ENCODE data around the gene KANSL1. TPM values are rescaled to one million over a fixed set of nuclear protein-coding genes. Genes with fewer than 3 reads are reported as not detected.

KANSL1 gene
- total and polyA plus RNA-seq, 2 donors (not counting 1 experiment from before 2014, with no cell fraction given), result 36.8 to 233 TPM

DNA sequence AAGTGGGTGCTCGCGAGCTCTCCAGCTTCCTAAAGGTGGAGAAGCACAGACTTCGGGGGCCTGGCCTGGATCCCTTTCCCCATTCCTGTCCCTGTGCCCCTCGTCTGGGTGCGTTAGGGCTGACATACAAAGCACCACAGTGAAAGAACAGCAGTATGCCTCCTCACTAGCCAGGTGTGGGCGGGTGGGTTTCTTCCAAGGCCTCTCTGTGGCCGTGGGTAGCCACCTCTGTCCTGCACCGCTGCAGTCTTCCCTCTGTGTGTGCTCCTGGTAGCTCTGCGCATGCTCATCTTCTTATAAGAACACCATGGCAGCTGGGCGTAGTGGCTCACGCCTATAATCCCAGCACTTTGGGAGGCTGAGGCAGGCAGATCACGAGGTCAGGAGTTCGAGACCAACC, 196.1 kb downstream of the KANSL1 start:
- Histone ChIP-seq H3K4me1 (ENCODE audit: control insufficient read depth in 2 of 2, insufficient read depth in 2 of 2, low read length in 2 of 2) (no peaks in the 10 kb centered on the region), H3K79me2 (ENCODE audit: control insufficient read depth, insufficient read depth, low read length) (no peaks in the 10 kb centered on the region), H3K9ac (ENCODE audit: low read length) (no peak overlapping the region), H3K27ac (ENCODE audit: low read length in 2 of 2) (no peak overlapping the region), H3K4me3 (ENCODE audit: control extremely low read depth in 1 of 5, extremely low read depth in 1 of 5, insufficient read depth in 1 of 5, low read depth in 2 of 5, low read length in 4 of 5) (no peak overlapping the region), H3K36me3 (replicated peaks in 1 of 2; ENCODE audit: control extremely low read depth in 1 of 2, control insufficient read depth in 1 of 2, extremely low read depth in 1 of 2, insufficient read depth in 2 of 2, low read length in 1 of 2) (no peaks in the 10 kb centered on the region), H4K20me1 (ENCODE audit: control insufficient read depth, insufficient read depth, low read length, poor library complexity, severe bottlenecking) (no peaks in the 10 kb centered on the region), H3K27me3 (replicated peaks in 1 of 4; ENCODE audit: control extremely low read depth in 1 of 4, control insufficient read depth in 3 of 4, insufficient read depth in 4 of 4, low read length in 3 of 4) (no peaks in the 10 kb centered on the region), H3K4me2 (replicated peaks; ENCODE audit: low read depth, low read length, poor library complexity, severe bottlenecking) (no peak overlapping the region), H2AFZ (ENCODE audit: insufficient read depth, low read depth, low read length, poor library complexity, severe bottlenecking) (no peak overlapping the region), H3K9me3 (ENCODE audit: control extremely low read depth in 1 of 3, control insufficient read depth in 2 of 3, insufficient read depth in 1 of 3, low read length in 2 of 3) (no peaks in the 10 kb centered on the region)
- intact Hi-C loops (cut with micrococcal nuclease), result no loop called here
- ATAC-seq (ENCODE audit: low read depth) (no peak), DNase-seq (no peak)
- no peak for TF ChIP-seq EZH2 (IDR thresholded peaks at IDR 0.05; ENCODE audit: borderline replicate concordance, insufficient read depth, low read depth, low read length, poor library complexity, severe bottlenecking)
- TF ChIP-seq, protein P1, sequence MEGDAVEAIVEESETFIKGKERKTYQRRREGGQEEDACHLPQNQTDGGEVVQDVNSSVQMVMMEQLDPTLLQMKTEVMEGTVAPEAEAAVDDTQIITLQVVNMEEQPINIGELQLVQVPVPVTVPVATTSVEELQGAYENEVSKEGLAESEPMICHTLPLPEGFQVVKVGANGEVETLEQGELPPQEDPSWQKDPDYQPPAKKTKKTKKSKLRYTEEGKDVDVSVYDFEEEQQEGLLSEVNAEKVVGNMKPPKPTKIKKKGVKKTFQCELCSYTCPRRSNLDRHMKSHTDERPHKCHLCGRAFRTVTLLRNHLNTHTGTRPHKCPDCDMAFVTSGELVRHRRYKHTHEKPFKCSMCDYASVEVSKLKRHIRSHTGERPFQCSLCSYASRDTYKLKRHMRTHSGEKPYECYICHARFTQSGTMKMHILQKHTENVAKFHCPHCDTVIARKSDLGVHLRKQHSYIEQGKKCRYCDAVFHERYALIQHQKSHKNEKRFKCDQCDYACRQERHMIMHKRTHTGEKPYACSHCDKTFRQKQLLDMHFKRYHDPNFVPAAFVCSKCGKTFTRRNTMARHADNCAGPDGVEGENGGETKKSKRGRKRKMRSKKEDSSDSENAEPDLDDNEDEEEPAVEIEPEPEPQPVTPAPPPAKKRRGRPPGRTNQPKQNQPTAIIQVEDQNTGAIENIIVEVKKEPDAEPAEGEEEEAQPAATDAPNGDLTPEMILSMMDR (IDR thresholded peaks at IDR 0.05), result no peak
- ChIA-PET CTCF (no interaction called here), POLR2A (no interaction called here)
- Mint-ChIP-seq H3K27me3 (no peaks in the 10 kb centered on the region), H3K4me1 (no peaks in the 10 kb centered on the region), H3K27ac (no peak overlapping the region), H3K9me3 (ENCODE audit: insufficient read depth) (no peaks in the 10 kb centered on the region), H3K4me3 (no peak overlapping the region)
- WGBS (ENCODE audit: insufficient coverage), result 92% methylated on average over 13 of the region's 13 CpGs

DNA sequence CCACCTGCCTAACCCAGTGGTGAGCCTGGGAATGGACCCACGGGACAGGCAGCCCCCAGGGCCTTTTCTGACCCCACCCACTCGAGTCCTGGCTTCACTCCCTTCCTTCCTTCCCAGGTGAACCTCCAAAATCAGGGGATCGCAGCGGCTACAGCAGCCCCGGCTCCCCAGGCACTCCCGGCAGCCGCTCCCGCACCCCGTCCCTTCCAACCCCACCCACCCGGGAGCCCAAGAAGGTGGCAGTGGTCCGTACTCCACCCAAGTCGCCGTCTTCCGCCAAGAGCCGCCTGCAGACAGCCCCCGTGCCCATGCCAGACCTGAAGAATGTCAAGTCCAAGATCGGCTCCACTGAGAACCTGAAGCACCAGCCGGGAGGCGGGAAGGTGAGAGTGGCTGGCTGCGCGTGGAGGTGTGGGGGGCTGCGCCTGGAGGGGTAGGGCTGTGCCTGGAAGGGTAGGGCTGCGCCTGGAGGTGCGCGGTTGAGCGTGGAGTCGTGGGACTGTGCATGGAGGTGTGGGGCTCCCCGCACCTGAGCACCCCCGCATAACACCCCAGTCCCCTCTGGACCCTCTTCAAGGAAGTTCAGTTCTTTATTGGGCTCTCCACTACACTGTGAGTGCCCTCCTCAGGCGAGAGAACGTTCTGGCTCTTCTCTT, 196.8 kb downstream of the KANSL1 start:
- CTCF ChIA-PET, result interaction anchor here (2.0 kb wide), 1 partner anchor 217 kb away, joined by 6 read pairs; no protein-coding TSS in a partner anchor
- Histone ChIP-seq H3K9ac (ENCODE audit: low read length) (no peak overlapping the region), H3K79me2 (ENCODE audit: control insufficient read depth, insufficient read depth, low read length) (no peaks in the 10 kb centered on the region), H3K4me2 (replicated peaks; ENCODE audit: low read depth, low read length, poor library complexity, severe bottlenecking) (no peak overlapping the region), H3K36me3 (replicated peaks in 1 of 2; ENCODE audit: control extremely low read depth in 1 of 2, control insufficient read depth in 1 of 2, extremely low read depth in 1 of 2, insufficient read depth in 2 of 2, low read length in 1 of 2) (no peaks in the 10 kb centered on the region), H3K9me3 (ENCODE audit: control extremely low read depth in 1 of 3, control insufficient read depth in 2 of 3, insufficient read depth in 1 of 3, low read length in 2 of 3) (no peaks in the 10 kb centered on the region), H3K4me3 (ENCODE audit: control extremely low read depth in 1 of 5, extremely low read depth in 1 of 5, insufficient read depth in 1 of 5, low read depth in 2 of 5, low read length in 4 of 5) (no peak overlapping the region), H3K4me1 (ENCODE audit: control insufficient read depth in 2 of 2, insufficient read depth in 2 of 2, low read length in 2 of 2) (no peaks in the 10 kb centered on the region), H4K20me1 (ENCODE audit: control insufficient read depth, insufficient read depth, low read length, poor library complexity, severe bottlenecking) (no peaks in the 10 kb centered on the region), H3K27ac (ENCODE audit: low read length in 2 of 2) (no peak overlapping the region), H3K27me3 (replicated peaks in 1 of 4; ENCODE audit: control extremely low read depth in 1 of 4, control insufficient read depth in 3 of 4, insufficient read depth in 4 of 4, low read length in 3 of 4) (no peaks in the 10 kb centered on the region), H2AFZ (ENCODE audit: insufficient read depth, low read depth, low read length, poor library complexity, severe bottlenecking) (no peak overlapping the region)
- no peaks in the 10 kb centered on the region for H3K4me1 Mint-ChIP-seq
- no peak for DNase-seq
- H3K9me3 Mint-ChIP-seq (ENCODE audit: insufficient read depth), result no peaks in the 10 kb centered on the region
- ATAC-seq (ENCODE audit: low read depth), result no peak
- WGBS (ENCODE audit: insufficient coverage), result 86% methylated on average over 20 of the region's 31 CpGs
- POLR2A ChIA-PET, result interaction anchor here (0.6 kb wide), 1 partner anchor 1117 kb away, joined by 4 read pairs; no protein-coding TSS in a partner anchor
- no peak overlapping the region for H3K27ac Mint-ChIP-seq
- H3K27me3 Mint-ChIP-seq, result no peaks in the 10 kb centered on the region
- H3K4me3 Mint-ChIP-seq, result no peak overlapping the region
- intact Hi-C loops (cut with micrococcal nuclease), result no loop called here
- TF ChIP-seq, protein P1 (IDR thresholded peaks at IDR 0.05), result no peak
- TF ChIP-seq EZH2 (IDR thresholded peaks at IDR 0.05; ENCODE audit: borderline replicate concordance, insufficient read depth, low read depth, low read length, poor library complexity, severe bottlenecking), result no peak
